Right ventricle myocardium inferior (tissue), 1 donor: ENCODE results near the gene IYD. TPM values are rescaled to one million over a fixed set of nuclear protein-coding genes. Genes with fewer than 3 reads are reported as not detected.

Source experiments
- ATAC-seq: fragments of 200-7000 bp; cut with Tn5 transposase; one replicate; pipeline ENCODE4 v1.9.1; 2020; ENCODE audit warnings: mild to moderate bottlenecking, moderate library complexity
- DNase-seq: peaks from one replicate; pipeline ENCODE4 v3.0.0; 2021; ENCODE audit errors: missing footprints
- intact Hi-C: fragments of 100-400 bp; cut with DNase I; formaldehyde crosslinking; loops from one replicate; pipeline ENCODE4 v1.11.0; 2022
- total RNA-seq: library from RNA; stranded (reverse); fragmentation: NEBNext Ultra II Directional; extraction: Animal tissue kit (Norgen Biotek cat#: 25700); gene quantifications from one replicate; pipeline ENCODE4 v1.2.1, GENCODE V29; 2021
- donor health status: DM: no; HTN: yes; CAD: no; lungs with severe emphysema.

Gene IYD
- total RNA-seq, 1 donor from 2014 or later, result not detected

GRCh38 chr6:150451807-150452427 is 83.1 kb downstream of the IYD start:
- intact Hi-C loops, result no loop called here
- no peak for DNase-seq
- ATAC-seq, result no peak

GRCh38 chr6:150452428-150453243 is 83.8 kb downstream of the IYD start:
- DNase-seq, result no peak
- ATAC-seq, result peak; percentile 31
- intact Hi-C loops, result no loop called here

GRCh38 chr6:150453357-150453756 is 84.5 kb downstream of the IYD start:
- ATAC-seq (no peak), DNase-seq (no peak)
- intact Hi-C loops, result no loop called here

Other genes with a start within 250 kb of the IYD start
- gene PPP1R14C, start 226.0 kb upstream of the IYD start, total RNA-seq, result 129 TPM
- gene PLEKHG1, start 230.9 kb downstream of the IYD start, total RNA-seq, result 10.2 TPM